Measurements from ENCODE around the gene PTEN.

The PTEN gene

DNA sequence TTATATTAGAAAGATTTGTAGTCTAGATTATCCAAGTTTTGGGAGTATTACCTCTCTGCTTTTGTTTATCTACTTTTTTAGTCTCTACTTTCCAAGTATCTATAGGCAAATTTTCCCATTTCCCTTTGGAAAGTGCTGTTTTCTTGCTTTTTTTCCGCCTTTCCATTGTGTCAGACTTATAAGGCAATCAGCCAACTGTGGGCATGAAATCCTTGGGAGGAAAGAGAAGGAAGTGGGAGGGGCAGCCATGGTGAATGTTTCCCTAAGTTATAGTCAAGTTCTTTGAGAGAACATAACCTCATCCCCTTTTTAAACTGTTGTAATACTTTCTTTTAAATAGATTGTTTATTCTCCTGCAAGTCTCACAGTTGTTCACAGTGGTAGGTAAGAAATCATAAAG is 52.6 kb downstream of the PTEN start:
- Mint-ChIP-seq H3K27ac (no peak overlapping the region), H3K9me3 (peaks cover 25% of the 10 kb centered on the region), H3K36me3 (peaks cover 18% of the 10 kb centered on the region), H3K4me1 (peaks cover 42% of the 10 kb centered on the region), H3K4me3 (no peak overlapping the region)
- no peak for DNase-seq (ENCODE audit: low spot score in 2 of 2)
- ATAC-seq: no peak

- Mint-ChIP-seq H3K36me3 (peaks cover 14% of the 10 kb centered on the region), H3K4me1 (peaks cover 47% of the 10 kb centered on the region), H3K27ac (peak overlapping the region; percentile 15), H3K4me3 (no peak overlapping the region), H3K9me3 (peaks cover 20% of the 10 kb centered on the region)
- DNase-seq (ENCODE audit: low spot score in 2 of 2): no peak
- no peak for ATAC-seq
Measured at GRCh38 chr10:87916515-87916914, 53.1 kb downstream of the PTEN start.

DNA sequence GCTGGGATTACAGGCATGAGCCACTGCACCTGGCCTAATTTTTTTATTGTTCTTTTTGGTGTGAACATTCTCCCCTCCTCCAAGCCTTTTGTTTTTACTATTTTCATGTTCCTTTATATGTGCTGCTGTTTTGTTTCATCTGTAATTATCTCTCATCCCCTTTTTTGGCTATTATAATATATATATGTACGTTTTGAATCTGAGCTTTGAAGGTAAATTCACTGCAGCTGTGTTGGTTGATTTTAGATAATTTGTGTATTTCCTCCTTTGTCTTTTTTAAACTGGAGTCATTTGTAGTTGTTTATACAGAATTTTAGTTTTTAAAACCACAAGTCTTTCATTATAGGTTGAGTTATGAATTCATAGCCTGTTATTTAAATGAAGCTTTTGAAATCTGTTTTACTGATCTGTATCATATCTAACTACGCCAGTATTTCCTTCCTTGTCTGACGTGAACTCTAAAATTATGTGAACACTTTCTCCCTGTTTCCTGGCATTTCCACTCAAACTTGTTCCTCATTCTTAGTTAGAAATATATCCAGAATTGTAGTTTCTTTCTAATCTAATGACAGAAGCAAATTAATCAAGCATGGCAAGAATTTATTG is 54.9 kb downstream of the PTEN start:
- Mint-ChIP-seq H3K9me3 (peaks cover 9% of the 10 kb centered on the region), H3K4me1 (peaks cover 66% of the 10 kb centered on the region), H3K27ac (peak overlapping the region; percentile 12), H3K36me3 (peaks cover 18% of the 10 kb centered on the region), H3K4me3 (peak overlapping the region; percentile 25)
- ATAC-seq (no peak), DNase-seq (ENCODE audit: low spot score in 2 of 2) (no peak)

GRCh38 chr10:87920538-87920937 is 57.1 kb downstream of the PTEN start:
- no peak overlapping the region for H3K4me3 Mint-ChIP-seq
- H3K4me1 Mint-ChIP-seq: peaks cover 84% of the 10 kb centered on the region
- H3K36me3 Mint-ChIP-seq: peaks cover 22% of the 10 kb centered on the region
- ATAC-seq (no peak), DNase-seq (ENCODE audit: low spot score in 2 of 2) (no peak)
- no peak overlapping the region for H3K27ac Mint-ChIP-seq
- no peaks in the 10 kb centered on the region for H3K9me3 Mint-ChIP-seq

- no peak for DNase-seq (ENCODE audit: low spot score in 2 of 2)
- ATAC-seq: no peak
- Mint-ChIP-seq H3K36me3 (peaks cover 33% of the 10 kb centered on the region), H3K4me1 (peaks cover 86% of the 10 kb centered on the region), H3K4me3 (no peak overlapping the region), H3K9me3 (peaks cover 4% of the 10 kb centered on the region), H3K27ac (no peak overlapping the region)
Measured at GRCh38 chr10:87921931-87922688, 58.7 kb downstream of the PTEN start.

GRCh38 chr10:87923233-87923632 is 59.8 kb downstream of the PTEN start:
- peaks cover 39% of the 10 kb centered on the region for H3K36me3 Mint-ChIP-seq
- no peak for ATAC-seq
- no peak overlapping the region for H3K4me3 Mint-ChIP-seq

GRCh38 chr10:87925570-87925969 is 62.1 kb downstream of the PTEN start:
- Mint-ChIP-seq H3K9me3 (peaks cover 4% of the 10 kb centered on the region), H3K36me3 (peaks cover 49% of the 10 kb centered on the region), H3K27ac (peak overlapping the region; percentile 43), H3K4me1 (peaks cover 79% of the 10 kb centered on the region), H3K4me3 (no peak overlapping the region)
- DNase-seq (ENCODE audit: low spot score in 2 of 2) (no peak), ATAC-seq (no peak)

More at GRCh38 chr10:87923233-87923632, 59.8 kb downstream of the PTEN start:
- H3K27ac Mint-ChIP-seq: no peak overlapping the region
- no peak for DNase-seq (ENCODE audit: low spot score in 2 of 2)
- peaks cover 80% of the 10 kb centered on the region for H3K4me1 Mint-ChIP-seq
- H3K9me3 Mint-ChIP-seq: peaks cover 4% of the 10 kb centered on the region

DNA sequence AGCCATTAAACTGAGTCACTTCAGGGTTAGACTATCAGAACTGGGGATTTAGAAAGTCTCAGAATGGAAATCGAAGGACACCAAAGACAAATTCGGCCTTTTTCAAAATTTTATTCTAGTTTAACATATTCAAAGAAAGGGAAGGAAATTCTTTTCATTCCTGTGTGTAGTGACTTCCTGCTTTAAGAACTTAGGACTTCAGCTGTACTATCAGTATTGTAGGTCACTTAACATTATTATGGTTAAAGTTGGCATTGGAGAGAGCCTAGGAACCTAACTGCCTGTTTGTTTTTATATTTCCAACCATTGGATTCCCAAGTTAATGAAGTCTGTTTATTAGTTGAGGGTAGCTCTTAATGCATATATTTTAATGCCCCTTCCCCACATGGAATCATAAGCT is 63.7 kb downstream of the PTEN start:
- H3K9me3 Mint-ChIP-seq: peaks cover 4% of the 10 kb centered on the region
- peaks cover 74% of the 10 kb centered on the region for H3K4me1 Mint-ChIP-seq
- H3K36me3 Mint-ChIP-seq: peaks cover 49% of the 10 kb centered on the region
- no peak overlapping the region for H3K4me3 Mint-ChIP-seq
- ATAC-seq: no peak
- no peak for DNase-seq (ENCODE audit: low spot score in 2 of 2)
- no peak overlapping the region for H3K27ac Mint-ChIP-seq

- peaks cover 55% of the 10 kb centered on the region for H3K36me3 Mint-ChIP-seq
- H3K4me3 Mint-ChIP-seq: no peak overlapping the region
- no peak overlapping the region for H3K27ac Mint-ChIP-seq
- ATAC-seq: peak; percentile 50
- DNase-seq (ENCODE audit: low spot score in 2 of 2): no peak
- peaks cover 4% of the 10 kb centered on the region for H3K9me3 Mint-ChIP-seq
- H3K4me1 Mint-ChIP-seq: peaks cover 56% of the 10 kb centered on the region
Measured at GRCh38 chr10:87928996-87929395, 65.6 kb downstream of the PTEN start.

DNA sequence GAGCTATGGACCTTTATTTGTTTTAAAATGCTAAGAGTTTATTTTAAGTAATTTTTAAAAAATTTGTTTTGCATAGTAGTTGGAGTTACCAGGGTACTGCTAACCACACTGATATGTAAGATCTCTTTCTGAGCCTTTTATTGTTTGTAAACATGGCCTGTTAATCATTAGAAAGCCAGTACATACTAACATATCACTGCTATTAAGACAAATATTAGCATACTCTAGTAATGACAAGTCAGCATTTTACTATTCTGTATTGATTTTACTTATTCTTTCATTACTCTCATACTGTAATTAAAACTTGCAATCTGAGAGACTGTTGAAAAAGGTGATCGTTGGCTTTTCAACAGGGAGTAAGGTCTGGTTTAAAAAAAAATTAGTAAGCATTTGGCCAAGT is 66.7 kb downstream of the PTEN start:
- peaks cover 58% of the 10 kb centered on the region for H3K36me3 Mint-ChIP-seq
- no peak for DNase-seq (ENCODE audit: low spot score in 2 of 2)
- H3K9me3 Mint-ChIP-seq: peaks cover 4% of the 10 kb centered on the region
- H3K27ac Mint-ChIP-seq: no peak overlapping the region
- H3K4me3 Mint-ChIP-seq: no peak overlapping the region
- peaks cover 47% of the 10 kb centered on the region for H3K4me1 Mint-ChIP-seq
- ATAC-seq: no peak

DNA sequence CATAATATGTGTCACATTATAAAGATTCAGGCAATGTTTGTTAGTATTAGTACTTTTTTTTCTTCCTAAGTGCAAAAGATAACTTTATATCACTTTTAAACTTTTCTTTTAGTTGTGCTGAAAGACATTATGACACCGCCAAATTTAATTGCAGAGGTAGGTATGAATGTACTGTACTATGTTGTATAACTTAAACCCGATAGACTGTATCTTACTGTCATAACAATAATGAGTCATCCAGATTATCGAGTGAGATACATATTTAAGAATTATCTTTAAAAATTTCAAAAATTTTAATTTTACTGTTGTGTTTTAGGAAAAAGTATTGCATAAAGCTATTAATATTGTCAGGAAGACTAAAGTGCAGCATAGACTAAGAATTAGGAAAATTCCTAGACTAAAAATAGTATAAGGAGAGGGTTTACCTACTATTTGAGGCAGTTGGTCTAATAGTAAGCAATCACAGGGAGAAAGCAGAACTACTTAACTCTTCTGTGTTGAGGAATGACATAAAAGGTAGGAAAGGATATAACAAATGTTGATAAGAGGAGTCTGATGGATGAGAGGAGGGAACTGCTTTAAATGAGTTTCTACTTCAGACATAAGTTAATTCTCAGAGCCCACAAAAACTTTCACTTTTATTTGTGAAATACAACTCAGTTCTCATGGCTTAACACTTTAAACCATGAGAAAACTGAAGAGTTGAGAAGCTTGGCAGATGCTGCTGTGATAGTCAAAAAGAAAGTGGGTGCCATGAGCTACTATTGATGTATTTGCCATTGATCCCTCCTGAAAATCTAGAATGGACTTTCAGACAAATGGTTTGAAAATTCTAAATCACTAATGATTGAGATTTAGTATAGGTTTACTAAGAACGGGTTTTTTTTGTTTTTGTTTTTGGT is 67.8 kb downstream of the PTEN start:
- no peak overlapping the region for H3K27ac Mint-ChIP-seq
- peaks cover 63% of the 10 kb centered on the region for H3K36me3 Mint-ChIP-seq
- DNase-seq (ENCODE audit: low spot score in 2 of 2): no peak
- no peak overlapping the region for H3K4me3 Mint-ChIP-seq
- peaks cover 4% of the 10 kb centered on the region for H3K9me3 Mint-ChIP-seq
- peak; percentile 60 for ATAC-seq
- H3K4me1 Mint-ChIP-seq: peaks cover 38% of the 10 kb centered on the region

DNA sequence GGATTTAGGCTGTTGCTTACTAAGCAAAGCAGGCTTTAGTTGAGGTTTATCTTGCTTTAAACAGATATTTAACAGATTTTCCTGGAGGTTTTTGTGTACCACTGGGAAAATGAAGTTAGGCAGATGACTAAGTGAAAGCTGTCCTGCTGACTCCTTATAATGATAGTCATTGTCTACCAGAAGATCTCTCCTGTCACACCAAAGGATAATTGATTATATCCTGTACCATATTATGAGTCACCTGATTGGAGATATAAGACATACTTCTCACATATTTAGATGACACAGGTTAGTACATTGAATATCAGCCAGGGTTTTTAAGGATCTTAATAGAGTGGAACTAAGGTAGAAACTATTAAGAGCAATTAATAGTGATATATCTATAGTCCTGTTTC is 68.4 kb downstream of the PTEN start:
- no peak overlapping the region for H3K27ac Mint-ChIP-seq
- H3K36me3 Mint-ChIP-seq: peaks cover 58% of the 10 kb centered on the region
- ATAC-seq (peak; percentile 61), DNase-seq (ENCODE audit: low spot score in 2 of 2) (no peak)
- H3K9me3 Mint-ChIP-seq: no peaks in the 10 kb centered on the region
- H3K4me1 Mint-ChIP-seq: peaks cover 31% of the 10 kb centered on the region
- no peak overlapping the region for H3K4me3 Mint-ChIP-seq

- H3K27ac Mint-ChIP-seq: no peak overlapping the region
- no peaks in the 10 kb centered on the region for H3K9me3 Mint-ChIP-seq
- H3K36me3 Mint-ChIP-seq: peaks cover 54% of the 10 kb centered on the region
- DNase-seq (ENCODE audit: low spot score in 2 of 2) (no peak), ATAC-seq (no peak)
- no peak overlapping the region for H3K4me3 Mint-ChIP-seq
- peaks cover 11% of the 10 kb centered on the region for H3K4me1 Mint-ChIP-seq
Measured at GRCh38 chr10:87935290-87936141, 72.1 kb downstream of the PTEN start.

DNA sequence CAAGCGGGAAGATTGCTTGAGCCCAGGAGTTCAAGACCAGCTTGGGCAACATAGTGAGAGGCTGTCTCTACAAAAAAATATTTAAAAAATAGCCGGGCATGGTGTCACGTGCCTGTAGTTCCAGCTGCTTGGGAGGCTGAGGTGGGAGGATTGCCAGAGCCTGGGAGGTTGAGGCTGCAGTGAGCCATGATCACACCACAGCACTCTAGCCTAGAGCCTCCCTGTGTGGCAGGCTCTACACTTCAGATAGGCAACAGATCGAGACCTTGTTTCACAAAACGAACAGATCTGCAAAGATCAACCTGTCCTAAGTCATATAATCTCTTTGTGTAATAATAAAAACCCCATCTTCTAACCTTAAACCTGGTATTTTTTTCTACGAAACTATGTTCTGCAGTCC is 76.8 kb downstream of the PTEN start:
- Mint-ChIP-seq H3K27ac (no peak overlapping the region), H3K36me3 (peaks cover 55% of the 10 kb centered on the region)
- ATAC-seq: no peak

More for the DNA sequence above, 76.8 kb downstream of the PTEN start:
- no peak for DNase-seq (ENCODE audit: low spot score in 2 of 2)
- no peak overlapping the region for H3K4me3 Mint-ChIP-seq
- peaks cover 9% of the 10 kb centered on the region for H3K4me1 Mint-ChIP-seq
- H3K9me3 Mint-ChIP-seq: no peaks in the 10 kb centered on the region
